Measurements from ENCODE around the gene CALML5. TPM values are rescaled to one million over a fixed set of nuclear protein-coding genes. Genes with fewer than 3 reads are reported as not detected.

Gene CALML5
- total RNA-seq, 1 experiment from 2014 or later: not detected

- no peak overlapping the region for H3K4me2 ChIP-seq (ENCODE audit: low read length)
- no TSS peak for BruUV-seq (replicated peaks)
- H3F3A ChIP-seq (ENCODE audit: low read length, unreplicated experiment): no peaks in the 10 kb centered on the region
- no peak overlapping the region for H2AFZ ChIP-seq (ENCODE audit: low read length)
- H3K4me1 ChIP-seq (ENCODE audit: insufficient read depth, low read length): peaks cover 15% of the 10 kb centered on the region
- H3K9me2 ChIP-seq (replicated peaks; ENCODE audit: low read length): no peaks in the 10 kb centered on the region
- no peak overlapping the region for H3K4me3 ChIP-seq (ENCODE audit: low read length)
- intact Hi-C loops (cut with micrococcal nuclease): no loop called here
- no peaks in the 10 kb centered on the region for H3K9me3 ChIP-seq (ENCODE audit: low read length)
- ChIA-PET CTCF (no interaction called here), POLR2A (ENCODE audit: unreplicated experiment) (no interaction called here)
- no peaks in the 10 kb centered on the region for H3K27me3 ChIP-seq (ENCODE audit: low read length)
- H3K9ac ChIP-seq (ENCODE audit: low read length): no peak overlapping the region
- no peak for TF ChIP-seq EZH2 (IDR thresholded peaks at IDR 0.05; ENCODE audit: low read length, unreplicated experiment)
- TF ChIP-seq EZH2phosphoT487 (IDR thresholded peaks at IDR 0.05; ENCODE audit: borderline replicate concordance, low read length): no peak
- no peak for TF ChIP-seq CTCF (conservative IDR thresholded peaks at IDR 0.05; ENCODE audit: low read depth, low read length)
- DNase-seq (no peak), ATAC-seq (no peak)
- no peak overlapping the region for H3K27ac ChIP-seq (ENCODE audit: low read length)
- peaks cover 3% of the 10 kb centered on the region; the same call in 1 of the 2 replicates for H3K36me3 ChIP-seq (ENCODE audit: low read depth, low read length)
- H4K20me1 ChIP-seq (ENCODE audit: low read length): no peaks in the 10 kb centered on the region
- no peaks in the 10 kb centered on the region for H3K79me2 ChIP-seq (ENCODE audit: low read length)
Measured at GRCh38 chr10:5540080-5540479, 40.7 kb upstream of the CALML5 start.

- Histone ChIP-seq H3K9me2 (replicated peaks; ENCODE audit: low read length) (no peaks in the 10 kb centered on the region), H4K20me1 (ENCODE audit: low read length) (no peaks in the 10 kb centered on the region), H3K4me2 (ENCODE audit: low read length) (no peak overlapping the region), H3K4me1 (ENCODE audit: insufficient read depth, low read length) (peaks cover 6% of the 10 kb centered on the region), H3F3A (ENCODE audit: low read length, unreplicated experiment) (no peaks in the 10 kb centered on the region), H3K27me3 (ENCODE audit: low read length) (no peaks in the 10 kb centered on the region), H3K79me2 (ENCODE audit: low read length) (no peaks in the 10 kb centered on the region), H3K9ac (ENCODE audit: low read length) (no peak overlapping the region), H2AFZ (ENCODE audit: low read length) (no peak overlapping the region), H3K36me3 (ENCODE audit: low read depth, low read length) (peaks cover 3% of the 10 kb centered on the region; the same call in 1 of the 2 replicates), H3K27ac (ENCODE audit: low read length) (no peak overlapping the region), H3K4me3 (ENCODE audit: low read length) (no peak overlapping the region), H3K9me3 (ENCODE audit: low read length) (no peaks in the 10 kb centered on the region)
- TF ChIP-seq CTCF (conservative IDR thresholded peaks at IDR 0.05; ENCODE audit: low read depth, low read length): no peak
- no peak for TF ChIP-seq EZH2phosphoT487 (IDR thresholded peaks at IDR 0.05; ENCODE audit: borderline replicate concordance, low read length)
- no peak for TF ChIP-seq EZH2 (IDR thresholded peaks at IDR 0.05; ENCODE audit: low read length, unreplicated experiment)
- DNase-seq (no peak), ATAC-seq (no peak; the same call in 1 of the 2 replicates)
- no TSS peak for BruUV-seq (replicated peaks)
- CTCF ChIA-PET: no interaction called here
- intact Hi-C loops (cut with micrococcal nuclease): no loop called here
- POLR2A ChIA-PET (ENCODE audit: unreplicated experiment): interaction anchor here (0.6 kb wide), 1 partner anchor 79 kb away, joined by 33 read pairs; no protein-coding TSS in a partner anchor
Measured at GRCh38 chr10:5538892-5539651, 39.7 kb upstream of the CALML5 start.

GRCh38 chr10:5538446-5538845, 39.1 kb upstream of the CALML5 start:
- H3K27me3 ChIP-seq (ENCODE audit: low read length): no peaks in the 10 kb centered on the region
- H3K79me2 ChIP-seq (ENCODE audit: low read length): no peaks in the 10 kb centered on the region
- H2AFZ ChIP-seq (ENCODE audit: low read length): no peak overlapping the region
- DNase-seq (no peak), ATAC-seq (peak; percentile 55)
- TF ChIP-seq EZH2 (IDR thresholded peaks at IDR 0.05; ENCODE audit: low read length, unreplicated experiment): no peak
- TF ChIP-seq CTCF (conservative IDR thresholded peaks at IDR 0.05; ENCODE audit: low read depth, low read length): no peak
- no peak for TF ChIP-seq EZH2phosphoT487 (IDR thresholded peaks at IDR 0.05; ENCODE audit: borderline replicate concordance, low read length)
- CTCF ChIA-PET: no interaction called here
- H3K4me2 ChIP-seq (ENCODE audit: low read length): no peak overlapping the region
- no peaks in the 10 kb centered on the region for H3F3A ChIP-seq (ENCODE audit: low read length, unreplicated experiment)
- H3K27ac ChIP-seq (ENCODE audit: low read length): no peak overlapping the region
- no peak overlapping the region for H3K4me3 ChIP-seq (ENCODE audit: low read length)
- BruUV-seq (replicated peaks): no TSS peak
- peaks cover 3% of the 10 kb centered on the region; the same call in 1 of the 2 replicates for H3K36me3 ChIP-seq (ENCODE audit: low read depth, low read length)
- H3K4me1 ChIP-seq (ENCODE audit: insufficient read depth, low read length): peaks cover 5% of the 10 kb centered on the region
- POLR2A ChIA-PET (ENCODE audit: unreplicated experiment): no interaction called here
- no peaks in the 10 kb centered on the region for H3K9me2 ChIP-seq (replicated peaks; ENCODE audit: low read length)
- intact Hi-C loops (cut with micrococcal nuclease): no loop called here
- H4K20me1 ChIP-seq (ENCODE audit: low read length): no peaks in the 10 kb centered on the region
- no peaks in the 10 kb centered on the region for H3K9me3 ChIP-seq (ENCODE audit: low read length)
- no peak overlapping the region for H3K9ac ChIP-seq (ENCODE audit: low read length)
